ENCODE data around the gene BSPRY.

DNA sequence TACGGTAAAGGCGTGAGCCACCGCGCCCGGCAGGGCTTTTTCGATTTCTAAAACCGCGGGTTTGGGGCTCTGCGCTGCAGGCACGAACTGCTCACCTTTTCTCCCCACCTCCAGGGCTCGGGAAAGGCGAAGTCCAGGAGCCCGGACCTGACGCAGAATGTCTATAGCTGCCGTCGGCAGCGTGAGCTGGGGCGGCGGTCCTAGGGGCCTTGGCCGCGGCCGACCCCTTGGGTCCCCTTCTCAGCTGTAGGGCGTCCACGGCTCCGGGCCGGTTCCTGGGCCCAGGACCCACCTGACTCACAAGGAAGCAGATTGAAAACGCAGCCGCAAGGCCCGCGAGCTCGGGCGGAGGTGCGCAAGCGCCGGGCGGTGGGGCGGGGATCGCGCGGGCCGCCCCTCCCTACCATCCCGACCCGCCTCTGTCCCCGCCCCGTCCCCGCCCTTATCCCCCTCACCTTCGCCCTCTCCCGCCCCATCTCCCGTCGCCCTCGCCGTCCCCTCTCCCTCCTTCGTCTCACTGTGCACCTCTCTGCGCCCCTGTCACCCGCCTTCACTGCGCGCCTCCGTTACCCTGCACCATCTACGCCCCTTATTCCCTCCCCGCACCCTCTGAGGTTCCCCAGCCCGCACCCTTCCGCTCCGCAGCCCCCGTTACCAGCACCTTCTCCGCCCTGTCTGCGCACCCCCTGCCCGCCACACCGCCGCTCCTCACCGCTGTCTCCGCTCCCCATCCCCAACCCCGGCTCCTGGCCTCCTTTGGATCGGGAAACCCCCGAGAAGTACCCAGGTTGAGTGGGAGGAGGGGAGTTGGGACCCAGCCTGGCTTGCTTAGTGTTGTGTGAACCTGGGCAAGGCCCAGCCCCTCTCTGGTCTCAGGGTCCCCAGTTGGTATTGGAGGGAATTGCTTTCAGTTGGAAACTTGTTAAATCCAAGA, 27.6 kb downstream of the BSPRY start, which contains the start of gene HDHD3:
- TF ChIP-seq RAD21 (IDR thresholded peaks at IDR 0.05; ENCODE audit: low read depth) (no peak), TAF1 (IDR thresholded peaks at IDR 0.05; ENCODE audit: low read depth) (peak; percentile 64; the same call in 1 of the 2 replicates), ZBTB7A (IDR thresholded peaks at IDR 0.05; ENCODE audit: low read depth) (peak; percentile 70), FOXM1 (IDR thresholded peaks at IDR 0.05; ENCODE audit: borderline replicate concordance, low read depth) (no peak)
- TF ChIP-seq, protein P1, sequence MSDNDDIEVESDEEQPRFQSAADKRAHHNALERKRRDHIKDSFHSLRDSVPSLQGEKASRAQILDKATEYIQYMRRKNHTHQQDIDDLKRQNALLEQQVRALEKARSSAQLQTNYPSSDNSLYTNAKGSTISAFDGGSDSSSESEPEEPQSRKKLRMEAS (IDR thresholded peaks at IDR 0.05), result peak; percentile 42
